ENCODE data around the gene MAEA.
A peak's percentile ranks its signal among the peaks of the same experiment; 100 is the strongest.
"Not testable (repeated sequence)": the region's sequence is repeated elsewhere in the genome, so short reads cannot be mapped to it uniquely, and the experiment has no call there.

The MAEA gene

GRCh38 chr4:1321946-1322650 is 32.4 kb downstream of the MAEA start:
- DNase-seq (ENCODE audit: low read depth): no peak

- DNase-seq (ENCODE audit: low read depth): no peak
These were observed 33.6 kb downstream of the MAEA start for GRCh38 chr4:1323280-1323634.

DNA sequence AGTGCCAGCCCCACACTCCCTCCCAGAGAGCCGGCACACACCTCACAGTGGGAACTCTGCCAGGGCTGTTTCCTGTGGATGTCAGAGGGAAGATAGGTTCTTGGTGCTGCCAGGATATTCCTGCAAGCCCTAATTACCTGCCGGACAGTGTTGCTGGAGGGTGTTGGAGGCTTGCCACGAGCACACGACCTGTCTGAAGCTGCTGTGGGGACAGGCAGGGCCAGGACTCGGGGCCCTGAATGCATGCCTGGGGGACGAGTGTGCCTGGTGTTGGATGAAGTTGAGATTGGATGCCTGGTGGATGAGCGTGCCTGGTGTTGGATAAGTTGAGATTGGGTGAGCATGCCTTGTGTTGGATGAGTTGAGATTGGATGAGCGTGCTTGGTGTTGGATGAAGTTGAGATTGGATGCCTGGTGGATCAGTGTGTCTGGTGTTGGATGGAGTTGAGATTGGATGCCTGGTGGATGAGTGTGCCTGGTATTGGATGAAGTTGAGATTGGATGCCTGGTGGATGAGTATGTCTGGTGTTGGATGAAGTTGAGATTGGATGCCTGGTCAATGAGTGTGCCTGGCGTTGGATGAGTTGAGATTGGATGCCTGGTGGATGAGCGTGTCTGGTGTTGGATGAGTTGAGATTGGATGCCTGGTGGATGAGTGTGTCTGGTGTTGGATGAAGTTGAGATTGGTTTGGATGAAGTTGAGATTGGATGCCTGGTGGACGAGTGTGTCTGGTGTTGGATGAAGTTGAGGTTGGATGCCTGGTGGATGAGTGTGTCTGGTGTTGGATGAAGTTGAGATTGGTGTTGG is 34.1 kb downstream of the MAEA start:
- peak; percentile 79 for DNase-seq (ENCODE audit: low read depth)

DNA sequence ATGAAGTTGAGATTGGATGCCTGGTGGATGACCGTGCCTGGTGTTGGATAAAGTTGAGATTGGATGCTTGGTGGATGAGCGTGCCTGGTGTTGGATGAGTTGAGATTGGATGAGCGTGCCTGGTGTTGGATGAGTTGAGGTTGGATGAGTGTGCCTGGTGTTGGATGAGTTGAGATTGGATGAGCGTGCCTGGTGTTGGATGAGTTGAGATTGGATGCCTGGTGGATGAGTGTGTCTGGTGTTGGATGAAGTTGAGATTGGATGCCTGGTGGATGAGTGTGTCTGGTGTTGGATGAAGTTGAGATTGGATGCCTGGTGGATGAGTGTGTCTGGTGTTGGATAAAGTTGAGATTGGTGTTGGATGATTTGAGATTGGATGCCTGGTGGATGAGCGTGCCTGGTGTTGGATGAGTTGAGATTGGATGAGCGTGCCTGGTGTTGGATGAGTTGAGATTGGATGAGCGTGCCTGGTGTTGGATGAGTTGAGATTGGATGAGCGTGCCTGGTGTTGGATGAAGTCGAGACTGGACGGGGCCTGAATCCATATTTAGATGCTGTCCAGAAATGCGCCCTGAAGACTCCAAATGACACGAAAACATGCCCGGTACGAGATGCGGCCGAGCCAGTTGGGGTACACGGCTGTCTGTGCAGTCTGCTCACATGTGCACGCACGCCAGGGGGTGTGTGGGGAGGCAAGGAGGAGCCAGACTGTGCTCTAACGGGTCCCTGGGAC is 34.9 kb downstream of the MAEA start:
- DNase-seq (ENCODE audit: low read depth): not testable (repeated sequence)

- DNase-seq (ENCODE audit: low read depth): no peak
These were observed 35.4 kb downstream of the MAEA start for GRCh38 chr4:1325176-1325480.

DNA sequence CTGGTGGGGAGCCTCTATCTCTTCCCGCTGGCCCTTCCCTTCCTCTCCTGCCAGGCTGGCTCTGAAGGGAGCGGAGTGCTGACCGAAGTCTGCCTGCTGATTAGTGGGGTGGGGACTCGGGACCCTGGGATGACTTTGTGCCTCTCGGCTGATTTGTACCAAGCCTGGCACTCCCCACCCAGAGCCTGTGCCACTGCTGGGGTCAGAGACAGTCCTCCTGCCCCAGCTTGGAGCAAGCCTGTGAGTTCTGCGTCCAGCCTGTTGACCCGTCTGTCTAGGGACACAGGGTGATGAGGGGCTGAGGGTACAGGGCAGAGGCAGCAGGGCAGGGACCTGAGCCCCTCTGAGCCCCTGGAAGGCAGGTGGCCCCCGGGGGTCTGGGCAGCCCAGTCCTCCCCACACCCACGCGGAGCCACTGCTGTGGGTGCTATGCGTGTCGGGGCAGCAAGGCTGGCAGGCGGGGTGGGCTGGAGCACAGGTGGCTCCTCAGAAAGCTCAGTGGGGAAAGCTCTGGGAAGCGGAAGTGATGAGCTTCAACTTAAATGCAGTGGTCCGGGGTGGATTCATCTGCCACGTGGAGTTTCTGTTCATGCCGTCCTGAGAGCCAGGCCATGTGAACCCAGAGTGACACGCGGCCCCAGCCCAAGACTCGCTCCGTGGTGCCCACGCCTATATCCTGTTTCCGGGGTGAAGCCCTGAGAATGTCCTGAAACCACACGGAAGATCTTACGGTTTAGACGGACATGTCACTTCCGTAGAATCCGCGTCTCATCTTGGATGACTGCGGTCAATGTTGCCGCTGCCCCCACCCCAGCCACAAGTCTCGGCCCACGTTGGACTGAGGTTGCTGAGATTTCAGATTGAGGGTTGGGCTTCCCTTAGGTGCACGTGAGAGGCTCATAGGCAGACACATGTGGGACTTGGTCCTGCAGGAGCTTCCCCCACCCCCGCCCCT is 36.3 kb downstream of the MAEA start:
- no peak for DNase-seq (ENCODE audit: low read depth)

- DNase-seq (ENCODE audit: low read depth): no peak
These were observed 37.2 kb downstream of the MAEA start for GRCh38 chr4:1326751-1327525.

DNA sequence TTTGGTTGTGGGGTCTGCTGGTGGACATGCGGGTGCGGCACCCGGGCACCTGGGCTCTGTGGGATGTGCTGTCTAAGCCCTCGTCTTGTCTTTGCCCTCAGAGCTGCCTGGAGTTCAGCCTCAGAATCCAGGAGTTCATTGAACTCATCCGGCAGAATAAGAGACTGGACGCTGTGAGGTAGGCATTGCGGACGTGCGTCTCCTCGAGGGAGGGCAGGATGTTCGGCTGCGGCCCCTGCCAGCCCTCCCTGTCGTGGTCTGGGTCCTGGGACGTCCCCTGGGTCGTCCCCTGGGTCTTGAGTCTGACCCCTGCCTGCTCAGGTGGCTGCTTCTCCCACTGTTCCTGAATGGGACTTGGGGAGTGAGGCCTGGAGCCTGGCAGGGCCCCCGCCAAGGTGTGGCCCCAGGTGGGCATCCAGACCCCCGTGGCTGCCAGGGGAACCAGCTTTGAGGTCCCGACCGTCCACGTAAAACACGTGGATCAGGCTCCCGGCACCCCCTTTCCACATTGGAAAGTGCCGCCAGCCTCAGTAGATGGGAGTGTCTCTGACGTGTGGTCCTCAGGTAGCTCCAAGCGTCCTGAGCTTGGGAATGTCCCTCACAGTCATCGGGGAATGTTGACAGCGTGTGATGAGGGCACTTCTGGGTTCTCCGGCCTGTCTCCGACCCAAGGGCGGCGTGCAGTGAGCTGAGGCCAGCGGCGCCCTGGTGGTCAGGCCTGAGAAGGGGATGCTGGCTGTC is 38.0 kb downstream of the MAEA start:
- DNase-seq (ENCODE audit: low read depth): no peak

DNA sequence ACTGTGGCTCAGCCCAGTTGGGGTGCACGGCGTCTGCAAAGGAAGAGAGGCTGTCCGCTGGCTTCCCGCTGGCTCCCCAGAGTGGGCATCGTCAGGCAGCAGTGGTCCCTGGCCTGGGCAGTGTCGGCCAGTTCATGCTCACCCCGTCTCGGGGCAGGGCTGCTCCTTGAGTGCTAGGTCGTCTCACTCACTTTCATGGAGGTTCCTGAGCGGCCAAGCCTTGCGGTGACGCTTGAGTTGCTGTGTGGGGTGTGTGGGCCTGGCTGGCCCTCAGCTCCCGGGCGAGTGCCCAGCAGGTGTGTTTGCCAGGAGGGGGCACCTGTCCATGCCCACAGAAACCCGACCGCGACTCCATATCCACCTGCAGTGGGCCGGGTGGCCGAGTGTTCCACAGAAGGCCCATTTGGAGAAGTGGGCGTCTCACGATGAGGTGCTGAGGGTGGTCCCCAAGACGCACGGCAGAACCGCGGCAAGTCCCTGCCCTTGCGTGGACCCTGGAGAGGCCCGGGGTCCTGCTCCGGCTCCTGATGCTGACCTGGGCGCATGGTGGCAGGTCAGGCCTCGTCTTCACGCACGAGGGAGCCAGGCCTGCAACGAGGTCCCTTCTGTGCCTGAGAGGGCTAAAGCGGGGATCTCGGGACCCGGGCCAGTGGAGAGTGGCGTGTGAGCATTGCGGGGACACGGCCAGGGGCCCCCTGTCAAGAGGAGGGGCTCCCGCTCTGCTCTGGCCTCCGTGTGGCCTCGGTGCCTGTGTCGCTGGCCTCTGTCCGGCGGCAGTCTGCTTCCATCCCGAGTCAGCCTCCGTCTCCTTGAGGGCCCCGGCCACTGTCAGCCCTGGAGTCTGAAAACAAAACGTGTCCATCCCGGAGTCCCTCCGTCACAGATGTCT is 38.8 kb downstream of the MAEA start:
- DNase-seq (ENCODE audit: low read depth): no peak

DNA sequence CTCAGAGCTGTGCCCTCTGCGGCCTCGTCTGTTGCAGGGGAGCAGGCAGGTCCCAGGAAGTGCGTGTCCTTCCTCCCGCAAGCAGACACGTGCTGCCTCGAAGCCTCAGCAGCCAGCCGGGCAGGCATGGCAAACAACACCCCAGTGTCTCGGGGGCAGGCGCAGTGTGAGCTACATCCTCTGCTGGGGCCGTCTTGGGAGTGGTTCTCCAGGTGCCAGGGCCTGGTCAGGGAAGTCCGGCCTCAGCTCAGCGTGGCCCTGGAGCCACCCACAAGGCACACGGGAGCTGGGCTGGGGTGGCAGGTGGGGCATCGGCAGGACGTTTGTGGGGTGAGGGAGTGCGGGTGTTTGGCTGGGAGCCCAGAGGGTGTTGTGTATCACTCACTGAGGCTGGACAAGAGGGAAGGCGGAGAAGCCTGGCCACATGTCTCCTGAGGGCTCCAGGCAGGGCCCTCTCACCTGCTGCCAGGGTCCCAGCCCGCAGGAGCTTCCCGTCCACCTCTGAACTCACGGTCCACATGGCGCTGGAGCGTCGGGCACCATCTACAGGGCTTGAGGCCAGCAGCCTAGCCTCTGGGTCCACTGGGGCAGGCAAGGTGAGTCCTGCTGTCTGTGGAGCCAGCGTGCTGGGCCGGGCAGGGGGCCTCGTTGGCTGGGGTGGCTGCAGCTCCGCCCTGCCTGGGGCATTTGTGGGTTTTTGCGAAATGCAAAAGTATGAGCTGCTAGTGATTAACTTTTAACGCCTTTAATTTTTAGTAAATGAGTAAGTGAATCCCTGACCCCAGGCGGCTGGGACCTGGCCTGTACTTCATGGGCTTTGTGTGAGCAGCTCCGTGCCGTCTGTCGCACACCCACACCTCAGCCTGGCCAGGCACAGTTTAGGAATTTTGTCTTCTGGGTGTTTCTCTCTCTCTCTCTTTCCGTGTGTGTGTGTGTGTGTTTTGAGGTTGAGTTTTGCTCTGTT is 40.0 kb downstream of the MAEA start:
- DNase-seq (ENCODE audit: low read depth): no peak

GRCh38 chr4:1330761-1331590 is 41.3 kb downstream of the MAEA start:
- no peak for DNase-seq (ENCODE audit: low read depth)

- no peak for DNase-seq (ENCODE audit: low read depth)
These were observed 42.1 kb downstream of the MAEA start for GRCh38 chr4:1331591-1332353.

- DNase-seq (ENCODE audit: low read depth): no peak
These were observed 43.0 kb downstream of the MAEA start for GRCh38 chr4:1332686-1333085.

DNA sequence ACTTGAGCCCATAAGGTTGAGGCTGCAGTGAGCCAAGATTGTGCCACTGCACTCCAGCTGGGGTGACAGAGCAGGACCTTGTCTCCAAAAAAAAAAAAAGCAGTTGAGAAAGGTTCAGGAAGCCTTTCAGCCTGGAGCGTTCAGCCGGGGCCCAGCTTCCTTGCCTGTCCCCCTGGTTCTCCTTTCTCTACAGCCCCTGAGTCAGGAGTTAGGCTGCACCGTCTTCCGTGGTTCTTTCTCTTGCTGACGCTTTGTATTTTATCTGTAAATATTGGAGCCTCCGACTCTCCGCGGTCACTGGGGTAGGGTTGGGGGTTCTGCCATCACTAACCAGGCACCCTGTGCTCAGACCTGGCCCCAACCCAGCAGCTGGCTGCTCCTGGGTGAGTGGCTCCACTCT is 43.6 kb downstream of the MAEA start:
- DNase-seq (ENCODE audit: low read depth): no peak

GRCh38 chr4:1333851-1334578 is 44.3 kb downstream of the MAEA start:
- DNase-seq (ENCODE audit: low read depth): not testable (repeated sequence)

DNA sequence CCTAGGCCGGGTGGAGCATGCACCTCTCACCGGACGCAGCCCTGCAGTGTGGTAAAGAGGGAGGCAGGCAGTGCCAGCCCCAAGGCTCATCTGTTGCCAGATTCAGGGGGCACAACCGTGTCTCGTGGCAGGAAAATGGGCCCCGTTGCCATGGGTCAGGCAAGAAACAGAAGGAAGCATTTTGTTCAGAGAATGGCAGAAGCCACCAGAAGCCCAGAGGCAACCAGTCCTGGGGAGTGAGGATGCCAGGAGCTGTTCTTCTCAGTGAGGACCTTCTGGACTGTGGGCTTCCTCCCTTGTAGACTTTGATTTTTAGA is 44.8 kb downstream of the MAEA start:
- DNase-seq (ENCODE audit: low read depth): no peak
